ENCODE results near the gene SLC4A3.

The SLC4A3 gene

GRCh38 chr2:219612577-219613286 is 14.7 kb upstream of the SLC4A3 start:
- DNase-seq, result no peak

GRCh38 chr2:219613461-219614070 is 13.9 kb upstream of the SLC4A3 start:
- DNase-seq, result no peak

- no peak for DNase-seq
Observed at GRCh38 chr2:219614076-219614860, 13.2 kb upstream of the SLC4A3 start.

GRCh38 chr2:219615036-219615435 is 12.4 kb upstream of the SLC4A3 start:
- no peak for DNase-seq

- DNase-seq, result no peak
Observed at GRCh38 chr2:219615894-219616293, 11.5 kb upstream of the SLC4A3 start.

GRCh38 chr2:219616550-219616949 is 10.9 kb upstream of the SLC4A3 start:
- no peak for DNase-seq

- no peak for DNase-seq
Observed at GRCh38 chr2:219618733-219619122, 8.7 kb upstream of the SLC4A3 start.

GRCh38 chr2:219619235-219619634 is 8.2 kb upstream of the SLC4A3 start:
- DNase-seq, result no peak

- no peak for DNase-seq
Observed at GRCh38 chr2:219620546-219620945, 6.9 kb upstream of the SLC4A3 start.

- peak; percentile 8 for DNase-seq
Observed at GRCh38 chr2:219621935-219622334, 5.5 kb upstream of the SLC4A3 start.

- no peak for DNase-seq
Observed at GRCh38 chr2:219622472-219622871, 5.0 kb upstream of the SLC4A3 start.

- no peak for DNase-seq
Observed at GRCh38 chr2:219624565-219624964, 2.9 kb upstream of the SLC4A3 start.

GRCh38 chr2:219625179-219625578 is 2.3 kb upstream of the SLC4A3 start:
- no peak for DNase-seq

GRCh38 chr2:219626540-219626939 is 890 bp upstream of the SLC4A3 start:
- DNase-seq, result no peak

GRCh38 chr2:219628235-219628985 is 980 bp downstream of the SLC4A3 start:
- DNase-seq, result no peak

GRCh38 chr2:219628986-219629901 is 1.8 kb downstream of the SLC4A3 start:
- no peak for DNase-seq

GRCh38 chr2:219629976-219630695 is 2.7 kb downstream of the SLC4A3 start:
- no peak for DNase-seq

- DNase-seq, result no peak
Observed at GRCh38 chr2:219630770-219631405, 3.5 kb downstream of the SLC4A3 start.

- DNase-seq, result no peak
Observed at GRCh38 chr2:219631406-219631891, 4.0 kb downstream of the SLC4A3 start.

- DNase-seq, result no peak
Observed at GRCh38 chr2:219631904-219632759, 4.7 kb downstream of the SLC4A3 start.

Measured in inflammatory macrophage treated with lipopolysaccharide for 4 hours (primary cell).